22Rv1 (cell line): ENCODE data around the gene DIAPH2.

Experiments
- H3K27ac ChIP-seq: fragments of 450-650 bp; 2 replicates; pipeline ENCODE4 v1.5.1; 2017
- CTCF ChIP-seq: fragments of 450-650 bp; IDR thresholded peaks from 2 replicates; pipeline ENCODE4 v1.5.1; 2017; ENCODE audit warnings: mild to moderate bottlenecking
- ZFX ChIP-seq: fragments of 450-650 bp; IDR thresholded peaks from 2 replicates; pipeline ENCODE4 v1.6.1; 2017; ENCODE audit warnings: antibody characterized with exemption, borderline replicate concordance

DIAPH2 gene

GRCh38 chrX:97330151-97330550, 645.5 kb downstream of the DIAPH2 start:
- no peak overlapping the region for H3K27ac ChIP-seq
- TF ChIP-seq ZFX: no peak
- no peak for TF ChIP-seq CTCF

GRCh38 chrX:97332963-97333362, 648.3 kb downstream of the DIAPH2 start:
- H3K27ac ChIP-seq: no peak overlapping the region

GRCh38 chrX:97334850-97335249, 650.2 kb downstream of the DIAPH2 start:
- no peak for TF ChIP-seq ZFX
- TF ChIP-seq CTCF: no peak
- H3K27ac ChIP-seq: no peak overlapping the region

More at GRCh38 chrX:97332963-97333362, 648.3 kb downstream of the DIAPH2 start:
- TF ChIP-seq ZFX: no peak
- TF ChIP-seq CTCF: no peak

GRCh38 chrX:97344724-97345123, 660.1 kb downstream of the DIAPH2 start:
- TF ChIP-seq ZFX (no peak), CTCF (no peak)

GRCh38 chrX:97358941-97359340, 674.3 kb downstream of the DIAPH2 start:
- H3K27ac ChIP-seq: no peak overlapping the region
- TF ChIP-seq CTCF: no peak
- TF ChIP-seq ZFX: no peak

More at GRCh38 chrX:97344724-97345123, 660.1 kb downstream of the DIAPH2 start:
- no peak overlapping the region for H3K27ac ChIP-seq

GRCh38 chrX:97363843-97364242, 679.2 kb downstream of the DIAPH2 start:
- H3K27ac ChIP-seq: no peak overlapping the region
- TF ChIP-seq CTCF: no peak
- TF ChIP-seq ZFX: no peak

GRCh38 chrX:97366237-97366636, 681.6 kb downstream of the DIAPH2 start:
- H3K27ac ChIP-seq: no peak overlapping the region
- TF ChIP-seq ZFX: no peak
- TF ChIP-seq CTCF: no peak
